ENCODE data around the gene DUSP22.

DUSP22 gene

GRCh38 chr6:362231-362923 is 70.1 kb downstream of the DUSP22 start:
- Histone ChIP-seq H3K4me2 (ENCODE audit: low read length) (no peak overlapping the region), H2AFZ (no peak overlapping the region), H3K27me3 (ENCODE audit: control insufficient read depth, insufficient read depth, low read length) (no peaks in the 10 kb centered on the region), H3K9ac (no peak overlapping the region), H3K36me3 (ENCODE audit: control insufficient read depth, insufficient read depth, low read length) (no peaks in the 10 kb centered on the region), H3K79me2 (no peaks in the 10 kb centered on the region), H3K4me3 (ENCODE audit: low read depth, low read length) (no peak overlapping the region), H3K9me3 (ENCODE audit: control insufficient read depth, low read length) (no peaks in the 10 kb centered on the region), H3K27ac (no peak overlapping the region), H3K4me1 (no peaks in the 10 kb centered on the region)
- TF ChIP-seq CTCF (IDR thresholded peaks at IDR 0.05) = no peak

GRCh38 chr6:362924-363249 is 70.6 kb downstream of the DUSP22 start:
- no peak overlapping the region for H3K27ac ChIP-seq
- no peak overlapping the region for H3K9ac ChIP-seq
- no peaks in the 10 kb centered on the region for H3K4me1 ChIP-seq
- no peak overlapping the region for H3K4me3 ChIP-seq (ENCODE audit: low read depth, low read length)
- H3K27me3 ChIP-seq (ENCODE audit: control insufficient read depth, insufficient read depth, low read length) = no peaks in the 10 kb centered on the region
- H3K9me3 ChIP-seq (ENCODE audit: control insufficient read depth, low read length) = no peaks in the 10 kb centered on the region
- no peak for TF ChIP-seq CTCF (IDR thresholded peaks at IDR 0.05)
- no peaks in the 10 kb centered on the region for H3K79me2 ChIP-seq
- H3K36me3 ChIP-seq (ENCODE audit: control insufficient read depth, insufficient read depth, low read length) = no peaks in the 10 kb centered on the region
- no peak overlapping the region for H3K4me2 ChIP-seq (ENCODE audit: low read length)
- H2AFZ ChIP-seq = no peak overlapping the region

- H3K4me1 ChIP-seq = no peaks in the 10 kb centered on the region
- H3K27ac ChIP-seq = no peak overlapping the region
- H3K27me3 ChIP-seq (ENCODE audit: control insufficient read depth, insufficient read depth, low read length) = no peaks in the 10 kb centered on the region
- no peak overlapping the region for H3K4me2 ChIP-seq (ENCODE audit: low read length)
- H3K4me3 ChIP-seq (ENCODE audit: low read depth, low read length) = no peak overlapping the region
- no peak overlapping the region for H3K9ac ChIP-seq
- no peaks in the 10 kb centered on the region for H3K36me3 ChIP-seq (ENCODE audit: control insufficient read depth, insufficient read depth, low read length)
- H3K9me3 ChIP-seq (ENCODE audit: control insufficient read depth, low read length) = no peaks in the 10 kb centered on the region
- H2AFZ ChIP-seq = no peak overlapping the region
- H3K79me2 ChIP-seq = no peaks in the 10 kb centered on the region
- no peak for TF ChIP-seq CTCF (IDR thresholded peaks at IDR 0.05)
Measured at GRCh38 chr6:363291-363690, 71.0 kb downstream of the DUSP22 start.

- Histone ChIP-seq H3K4me3 (ENCODE audit: low read depth, low read length) (no peak overlapping the region), H3K9me3 (ENCODE audit: control insufficient read depth, low read length) (no peaks in the 10 kb centered on the region), H3K4me1 (no peaks in the 10 kb centered on the region), H3K79me2 (no peaks in the 10 kb centered on the region), H3K27me3 (ENCODE audit: control insufficient read depth, insufficient read depth, low read length) (no peaks in the 10 kb centered on the region), H3K36me3 (ENCODE audit: control insufficient read depth, insufficient read depth, low read length) (no peaks in the 10 kb centered on the region), H3K4me2 (ENCODE audit: low read length) (no peak overlapping the region), H3K27ac (no peak overlapping the region), H2AFZ (no peak overlapping the region), H3K9ac (no peak overlapping the region)
- TF ChIP-seq CTCF (IDR thresholded peaks at IDR 0.05) = no peak
Measured at GRCh38 chr6:363909-364308, 71.6 kb downstream of the DUSP22 start.
